Activated CD4-positive, alpha-beta T cell treated with anti-CD3 and anti-CD28 coated beads, Interleukin-2, amount 50 U/mL, for 16 hours (primary cell): ENCODE measurements around the gene CGB3.
"Not testable (repeated sequence)": the region's sequence is repeated elsewhere in the genome, so short reads cannot be mapped to it uniquely, and the experiment has no call there.

Experiments
- DNase-seq: peaks from one replicate; pipeline ENCODE4 v3.0.0-alpha.2; 2020

CGB3 gene

GRCh38 chr19:49042177-49042576 lies 18.0 kb upstream of the CGB3 start:
- no peak for DNase-seq

- not testable (repeated sequence) for DNase-seq
Measured at GRCh38 chr19:49039736-49040135, 15.6 kb upstream of the CGB3 start.

DNA sequence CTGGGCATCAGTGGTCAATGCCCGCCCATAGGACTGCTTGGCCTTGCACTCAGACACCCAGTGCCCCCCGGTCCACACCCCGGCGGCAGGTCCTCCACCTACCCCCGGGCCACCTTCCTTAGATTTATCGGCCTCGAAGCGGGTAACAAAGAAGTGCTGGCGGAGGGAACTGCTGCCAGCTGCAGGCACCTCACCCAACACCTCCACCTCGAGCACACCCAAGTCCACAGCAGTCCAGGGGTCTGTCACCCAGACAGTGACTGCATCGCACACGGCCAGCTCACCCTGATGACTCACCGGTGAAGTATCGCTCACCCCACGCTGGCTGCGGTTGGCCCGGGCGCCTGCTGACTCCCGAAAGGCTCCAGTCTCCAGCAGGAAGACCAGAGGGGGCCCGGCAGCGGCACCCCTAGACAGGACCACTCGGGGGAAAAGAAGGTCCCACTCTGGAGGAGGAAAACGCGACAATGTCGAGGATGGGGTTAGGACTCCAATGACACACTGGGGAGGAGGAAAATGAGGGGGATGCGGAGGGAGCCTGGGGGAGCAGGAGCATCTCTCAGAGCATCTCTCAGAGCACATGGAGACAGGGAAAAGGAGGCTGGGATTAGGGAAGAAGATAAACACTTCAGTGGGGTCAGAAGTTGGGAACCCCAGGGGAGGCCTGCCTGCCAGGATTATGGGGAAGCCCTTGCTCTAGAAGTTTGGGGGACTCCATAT lies 14.6 kb upstream of the CGB3 start:
- not testable (repeated sequence) for DNase-seq

- DNase-seq: not testable (repeated sequence)
Measured at GRCh38 chr19:49038111-49038510, 14.0 kb upstream of the CGB3 start.

DNA sequence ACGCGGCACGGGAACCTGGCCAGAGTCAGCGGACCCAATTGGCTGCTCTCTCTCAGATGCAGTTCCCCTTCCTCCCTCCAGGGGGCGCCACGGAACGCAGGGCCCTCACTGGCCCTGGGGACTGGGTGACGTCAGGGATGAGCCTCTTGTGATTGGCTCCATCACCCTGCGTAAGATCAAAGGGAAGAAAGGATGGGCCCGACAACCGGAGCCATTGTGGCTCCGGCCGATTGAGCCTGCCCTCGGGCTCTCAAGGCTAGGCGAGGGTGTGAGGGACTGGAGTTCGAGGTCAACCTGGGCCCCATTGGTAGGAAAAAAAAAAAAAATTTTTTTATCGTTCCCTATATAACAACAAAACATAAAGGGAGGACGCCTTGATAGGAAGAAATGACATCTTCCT lies 12.7 kb upstream of the CGB3 start, which contains the start of gene CGB1:
TSS of gene CGB1 (minus strand) at position 81 of the 400 bp plus-strand sequence. CDS start 184 bp downstream, outside the sequence.
- DNase-seq: peak; percentile 78

DNA sequence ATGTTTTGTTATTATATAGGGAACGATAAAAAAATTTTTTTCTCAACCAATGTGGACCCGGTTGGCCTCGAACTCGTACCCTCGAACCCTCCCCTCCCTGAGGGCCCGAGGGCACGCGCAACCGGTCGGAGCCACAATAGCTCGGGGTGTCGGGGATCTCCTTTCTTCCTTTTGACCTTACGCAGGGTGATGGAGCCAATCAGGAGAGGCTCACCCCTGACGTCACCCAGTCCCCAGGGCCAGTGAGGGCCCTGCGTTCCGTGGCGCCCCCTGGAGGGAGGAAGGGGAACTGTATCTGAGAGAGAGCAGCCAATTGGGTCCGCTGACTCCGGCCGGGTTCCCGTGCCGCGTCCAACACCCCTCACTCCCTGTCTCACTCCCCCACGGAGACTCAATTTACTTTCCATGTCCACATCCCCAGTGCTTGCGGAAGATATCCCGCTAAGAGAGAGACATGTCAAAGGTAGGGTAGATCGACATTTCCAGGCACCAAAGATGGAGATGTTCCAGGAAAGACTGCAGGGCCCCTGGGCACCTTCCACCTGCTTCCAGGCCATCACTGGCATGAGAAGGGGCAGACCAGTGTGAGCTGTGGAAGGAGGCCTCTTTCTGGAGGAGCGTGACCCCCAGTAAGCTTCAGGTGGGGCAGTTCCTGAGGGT lies 7.6 kb upstream of the CGB3 start, which contains the start of gene CGB2:
TSS of gene CGB2 (plus strand) at position 249 of the 660 bp plus-strand sequence. CDS start at position 455, 206 bp downstream.
- peak; percentile 91 for DNase-seq

DNA sequence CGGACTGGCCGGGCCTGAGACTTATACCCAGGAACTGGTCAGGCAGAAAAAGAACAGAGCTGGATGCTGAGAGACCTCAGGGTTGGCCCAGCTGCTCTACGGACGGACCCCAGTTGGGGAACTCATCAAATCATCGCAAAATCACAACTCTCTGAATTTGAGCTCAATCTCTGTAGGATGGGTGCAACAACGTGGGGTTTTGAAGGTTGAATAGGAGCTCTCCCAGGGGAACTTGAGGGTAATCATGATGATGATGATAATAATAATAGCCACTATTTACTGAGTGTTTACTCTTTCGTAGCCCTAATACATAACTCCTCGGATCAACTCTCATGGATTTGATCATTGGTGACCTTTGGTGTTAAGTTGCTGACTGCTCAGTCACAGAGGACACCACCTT lies 6.2 kb upstream of the CGB3 start:
- not testable (repeated sequence) for DNase-seq

- DNase-seq: not testable (repeated sequence)
Measured at GRCh38 chr19:49029749-49030148, 5.6 kb upstream of the CGB3 start.

GRCh38 chr19:49028686-49029085 lies 4.6 kb upstream of the CGB3 start:
- DNase-seq: not testable (repeated sequence)

DNA sequence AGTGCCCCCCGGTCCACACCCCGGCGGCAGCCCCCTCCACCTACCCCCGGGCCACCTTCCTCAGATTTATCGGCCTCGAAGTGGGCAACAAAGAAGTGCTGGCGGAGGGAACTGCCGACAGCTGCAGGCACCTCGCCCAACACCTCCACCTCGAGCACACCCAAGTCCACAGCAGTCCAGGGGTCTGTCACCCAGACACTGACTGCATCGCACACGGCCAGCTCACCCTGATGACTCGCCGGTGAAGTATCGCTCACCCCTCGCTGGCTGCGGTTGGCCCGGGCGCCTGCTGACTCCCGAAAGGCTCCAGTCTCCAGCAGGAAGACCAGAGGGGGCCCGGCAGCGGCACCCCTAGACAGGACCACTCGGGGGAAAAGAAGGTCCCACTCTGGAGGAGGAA lies 1.5 kb upstream of the CGB3 start:
- DNase-seq: not testable (repeated sequence)

DNA sequence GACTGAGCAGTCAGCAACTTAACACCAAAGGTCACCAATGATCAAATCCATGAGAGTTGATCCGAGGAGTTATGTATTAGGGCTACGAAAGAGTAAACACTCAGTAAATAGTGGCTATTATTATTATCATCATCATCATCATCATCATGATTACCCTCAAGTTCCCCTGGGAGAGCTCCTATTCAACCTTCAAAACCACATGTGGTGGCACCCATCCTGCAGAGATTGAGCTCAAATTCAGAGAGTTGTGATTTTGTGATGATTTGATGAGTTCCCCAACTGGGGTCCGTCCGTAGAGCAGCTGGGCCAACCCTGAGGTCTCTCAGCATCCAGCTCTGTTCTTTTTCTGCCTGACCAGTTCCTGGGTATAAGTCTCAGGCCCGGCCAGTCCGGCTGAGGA lies 955 bp upstream of the CGB3 start:
- DNase-seq: not testable (repeated sequence)

DNA sequence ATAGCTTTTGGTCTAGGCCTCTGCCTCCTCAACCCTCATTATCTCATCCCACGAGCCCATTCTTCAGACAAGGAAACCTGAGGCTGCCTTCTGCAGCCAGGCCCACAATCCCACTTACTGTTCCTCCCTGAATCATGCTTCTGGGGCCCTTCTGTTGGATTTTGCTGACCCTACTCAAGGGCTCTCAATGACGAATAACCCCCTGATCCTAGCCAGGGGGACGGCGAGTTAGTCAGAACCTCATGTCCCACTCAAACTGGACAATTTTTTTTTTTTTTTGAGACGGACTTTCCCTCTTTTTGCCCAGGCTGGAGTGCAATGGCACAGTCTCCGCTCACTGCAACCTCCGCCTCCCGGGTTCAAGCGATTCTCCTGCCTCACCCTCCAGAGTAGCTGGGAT lies 2.0 kb downstream of the CGB3 start:
- no peak for DNase-seq

GRCh38 chr19:49020931-49021895 lies 2.9 kb downstream of the CGB3 start:
- DNase-seq: peak; percentile 42

DNA sequence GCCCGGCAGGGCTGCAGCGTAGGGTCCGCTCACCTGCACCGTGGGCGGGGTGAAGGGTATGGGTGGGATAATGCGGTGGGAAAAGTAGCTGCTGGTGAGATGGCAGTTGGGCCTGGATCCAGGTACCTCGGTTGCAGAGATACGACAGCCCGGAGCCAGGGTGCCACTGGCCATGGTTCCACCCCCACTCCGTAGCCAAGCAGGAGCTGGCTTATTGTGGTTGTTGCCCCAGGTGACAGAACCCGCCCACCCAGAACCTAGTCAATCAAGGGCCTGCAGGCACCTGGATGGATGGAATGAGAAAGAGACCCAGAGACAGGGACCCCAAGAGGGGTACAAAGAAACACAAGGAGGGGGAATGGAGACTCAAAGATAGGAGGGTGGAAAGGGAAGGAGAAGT lies 3.8 kb downstream of the CGB3 start:
- no peak for DNase-seq

- peak; percentile 64 for DNase-seq
Measured at GRCh38 chr19:49019242-49019932, 4.7 kb downstream of the CGB3 start.

- peak; percentile 21 for DNase-seq
Measured at GRCh38 chr19:49018388-49019241, 5.5 kb downstream of the CGB3 start.

GRCh38 chr19:49017666-49018351 lies 6.3 kb downstream of the CGB3 start:
- DNase-seq: peak; percentile 63

- DNase-seq: no peak
Measured at GRCh38 chr19:49017041-49017665, 7.0 kb downstream of the CGB3 start, which contains the start of gene LHB. Gene LHB, minus strand, starts transcription at chr19:49017091. Its CDS starts 10 bp downstream, at chr19:49017081.

DNA sequence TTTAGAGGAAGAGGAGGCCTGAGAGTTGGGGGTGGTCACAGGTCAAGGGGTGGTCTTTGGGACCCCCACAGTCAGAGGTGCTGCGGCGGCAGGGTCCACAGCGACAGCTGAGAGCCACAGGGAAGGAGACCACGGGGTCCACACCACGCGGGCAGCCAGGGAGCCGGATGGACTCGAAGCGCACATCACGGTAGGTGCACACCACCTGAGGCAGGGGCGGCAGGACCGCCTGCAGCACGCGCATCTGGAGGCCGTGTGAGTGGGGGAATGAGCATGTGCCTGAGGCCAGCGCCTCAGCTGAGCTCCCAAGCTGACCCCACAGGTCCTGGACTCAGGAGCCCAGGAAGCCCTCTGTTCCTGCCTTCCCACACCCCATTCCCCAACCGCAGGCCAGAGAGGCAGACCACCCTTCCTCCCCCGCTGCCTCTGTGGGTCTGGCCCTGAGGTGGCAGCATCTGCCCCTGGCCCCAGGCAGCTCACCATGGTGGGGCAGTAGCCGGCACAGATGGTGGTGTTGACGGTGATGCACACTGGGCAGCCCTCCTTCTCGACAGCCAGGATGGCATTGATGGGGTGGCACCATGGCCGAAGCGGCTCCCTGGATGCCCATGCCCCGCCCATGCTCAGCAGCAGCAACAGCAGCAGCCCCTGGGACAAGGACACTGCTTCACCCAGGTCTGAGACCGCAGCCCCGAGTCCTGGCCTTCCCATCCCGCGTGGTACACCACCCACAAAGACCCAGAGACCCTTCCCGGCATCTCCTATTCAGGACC lies 7.9 kb downstream of the CGB3 start:
- no peak for DNase-seq
